GM11168 (cell line): ENCODE results near the gene MSL2.
"Not testable (repeated sequence)": the region's sequence is repeated elsewhere in the genome, so short reads cannot be mapped to it uniquely, and the experiment has no call there.

ENCODE experiments used
- in situ Hi-C: fragments of 300-500 bp; cut with MboI; formaldehyde crosslinking; loops from one replicate; pipeline ENCODE4 v1.12.0; 2022; ENCODE audit warnings: low sequenced_read_pairs; ENCODE audit not compliant: unreplicated experiment

MSL2 gene, protein sequence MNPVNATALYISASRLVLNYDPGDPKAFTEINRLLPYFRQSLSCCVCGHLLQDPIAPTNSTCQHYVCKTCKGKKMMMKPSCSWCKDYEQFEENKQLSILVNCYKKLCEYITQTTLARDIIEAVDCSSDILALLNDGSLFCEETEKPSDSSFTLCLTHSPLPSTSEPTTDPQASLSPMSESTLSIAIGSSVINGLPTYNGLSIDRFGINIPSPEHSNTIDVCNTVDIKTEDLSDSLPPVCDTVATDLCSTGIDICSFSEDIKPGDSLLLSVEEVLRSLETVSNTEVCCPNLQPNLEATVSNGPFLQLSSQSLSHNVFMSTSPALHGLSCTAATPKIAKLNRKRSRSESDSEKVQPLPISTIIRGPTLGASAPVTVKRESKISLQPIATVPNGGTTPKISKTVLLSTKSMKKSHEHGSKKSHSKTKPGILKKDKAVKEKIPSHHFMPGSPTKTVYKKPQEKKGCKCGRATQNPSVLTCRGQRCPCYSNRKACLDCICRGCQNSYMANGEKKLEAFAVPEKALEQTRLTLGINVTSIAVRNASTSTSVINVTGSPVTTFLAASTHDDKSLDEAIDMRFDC

DNA sequence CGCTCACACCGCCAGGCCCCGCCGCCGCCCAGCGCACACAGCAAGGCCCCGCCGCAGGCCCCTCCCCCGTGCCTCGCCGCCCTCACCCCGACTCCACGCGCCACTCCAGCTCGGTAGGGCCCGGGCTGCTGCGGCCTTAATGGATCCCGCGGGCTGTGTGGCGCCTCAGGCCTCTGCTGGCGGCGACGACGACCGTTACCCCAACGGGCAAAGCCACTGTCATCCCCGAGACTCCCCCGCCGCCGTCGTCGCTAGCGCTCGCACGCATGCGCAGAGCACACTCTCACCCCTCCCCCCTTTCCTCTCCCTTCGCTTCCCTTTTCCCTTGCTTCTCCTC is at the start of gene MSL2:
MSL2 (minus strand) TSS at position 272 of the 337 bp plus-strand sequence. CDS start 1,222 bp downstream, outside the sequence.
- in situ Hi-C loops = loop anchor here (10.0 kb wide), 1 partner anchor 101 kb away; no protein-coding TSS in a partner anchor

DNA sequence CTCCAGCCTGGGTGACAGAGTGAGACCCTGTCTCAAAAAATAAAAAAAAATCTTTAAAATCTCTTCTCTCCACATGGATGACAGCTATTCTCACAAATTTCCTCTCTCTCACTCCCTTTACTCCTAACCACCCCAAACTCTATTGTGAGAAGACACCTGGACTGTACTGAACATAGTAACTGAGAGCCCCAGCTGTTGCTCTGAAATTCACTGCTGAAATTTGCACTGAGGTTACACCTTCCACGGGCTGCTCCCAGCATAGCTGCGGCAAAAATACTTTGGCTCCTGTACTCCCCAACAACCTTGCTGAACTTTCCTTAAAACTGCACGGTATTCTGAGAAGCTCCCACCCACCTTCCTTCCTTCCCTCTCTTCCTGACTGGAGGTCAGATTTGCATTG is 49.6 kb upstream of the MSL2 start:
- in situ Hi-C loops = no loop called here

DNA sequence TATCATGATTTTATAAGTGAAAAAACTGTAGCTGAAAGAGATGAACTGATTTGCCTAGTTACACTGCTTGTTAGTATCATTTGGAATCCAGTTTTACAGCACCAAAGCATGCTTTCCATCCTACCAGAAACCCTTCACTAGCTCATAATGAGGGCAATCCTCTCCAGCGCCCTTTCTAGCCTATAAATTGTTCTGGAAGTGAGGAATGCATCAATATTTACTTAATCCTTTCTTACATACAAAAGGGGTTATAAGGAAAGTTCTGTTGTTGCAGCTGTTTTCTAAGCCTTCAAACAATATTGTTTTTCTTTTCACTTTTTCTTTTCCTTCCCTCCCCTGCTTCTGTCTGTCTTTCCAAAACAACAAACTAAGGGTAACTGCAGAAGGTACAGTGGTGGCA is 43.0 kb upstream of the MSL2 start:
- in situ Hi-C loops = no loop called here

DNA sequence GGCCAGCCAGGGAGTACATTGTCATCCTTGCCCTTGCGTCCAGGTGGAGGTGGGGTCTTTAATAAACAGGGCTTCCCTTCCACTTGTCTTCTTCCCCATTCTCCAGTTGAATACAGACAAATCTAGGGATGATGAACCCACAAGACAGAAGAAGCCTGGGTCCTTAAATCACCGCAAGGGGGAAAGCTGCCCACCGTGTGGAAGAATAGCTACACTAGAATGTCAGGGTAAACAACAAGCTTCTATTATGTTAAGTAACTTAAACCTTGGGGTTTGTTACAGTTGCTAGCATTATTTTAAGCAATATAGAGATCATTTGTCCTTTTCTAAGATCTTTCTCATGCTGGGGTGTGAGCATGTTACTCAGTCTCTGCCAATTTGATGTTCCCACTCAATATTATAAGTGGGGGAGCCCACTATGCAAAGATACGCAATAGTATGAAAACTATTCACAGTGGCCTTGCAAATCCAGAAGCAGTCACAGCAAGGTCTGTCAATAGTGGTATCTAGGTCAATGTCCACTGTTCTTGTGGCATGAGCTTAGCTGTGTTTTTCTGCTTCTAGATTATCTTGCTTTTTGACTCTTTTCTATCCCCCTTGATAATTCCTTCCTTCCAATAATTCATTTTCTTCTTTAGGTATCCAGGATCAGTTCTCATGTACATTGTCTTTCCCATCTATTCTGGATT is 42.0 kb upstream of the MSL2 start:
- in situ Hi-C loops = no loop called here

- in situ Hi-C loops = no loop called here
These were observed 41.0 kb upstream of the MSL2 start for GRCh38 chr3:136237103-136237502.

DNA sequence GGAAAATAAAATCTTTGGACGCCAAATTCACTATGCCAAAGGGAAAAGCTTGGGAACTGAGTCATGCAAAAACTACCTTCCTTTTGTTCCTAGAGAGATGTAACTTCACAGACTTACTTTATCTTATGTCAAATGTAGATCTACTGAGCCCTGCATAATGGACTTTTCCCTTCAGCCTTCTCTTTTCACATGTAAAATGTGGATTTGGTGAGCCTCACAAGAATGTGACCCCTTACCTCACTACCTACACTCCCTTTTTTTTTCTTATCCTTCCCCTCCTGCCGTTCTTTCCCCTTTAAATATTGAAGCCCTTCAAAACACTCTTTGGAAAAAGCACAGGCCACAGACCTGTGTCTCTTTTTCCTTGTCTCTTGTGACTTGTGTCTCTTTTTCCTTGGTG is 40.0 kb upstream of the MSL2 start:
- in situ Hi-C loops = no loop called here

- in situ Hi-C loops = no loop called here
These were observed 39.4 kb upstream of the MSL2 start for GRCh38 chr3:136235545-136235944.

- in situ Hi-C loops = no loop called here
These were observed 36.3 kb upstream of the MSL2 start for GRCh38 chr3:136232413-136232812.

DNA sequence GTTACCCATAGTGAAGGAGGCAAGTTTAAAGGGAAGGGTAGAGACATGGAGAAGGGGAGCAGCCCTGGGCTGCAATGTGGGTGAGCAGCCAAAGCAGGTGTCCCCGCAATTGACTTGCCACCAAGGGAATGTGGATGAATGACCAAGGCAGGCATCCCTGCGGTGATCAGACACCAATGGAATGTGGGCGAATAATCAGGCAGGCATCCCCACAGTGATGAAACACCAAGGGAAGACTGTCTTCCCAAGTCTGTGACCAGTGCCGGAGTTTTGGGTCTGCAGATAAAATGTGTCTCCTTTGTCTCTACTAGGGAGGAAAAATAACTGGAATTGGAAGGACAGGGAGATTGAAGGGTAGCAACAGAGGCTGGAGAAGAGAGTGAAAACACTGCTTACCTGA is 26.6 kb upstream of the MSL2 start:
- in situ Hi-C loops = not testable (repeated sequence)

GRCh38 chr3:136211547-136211946 is 15.4 kb upstream of the MSL2 start:
- in situ Hi-C loops = no loop called here

DNA sequence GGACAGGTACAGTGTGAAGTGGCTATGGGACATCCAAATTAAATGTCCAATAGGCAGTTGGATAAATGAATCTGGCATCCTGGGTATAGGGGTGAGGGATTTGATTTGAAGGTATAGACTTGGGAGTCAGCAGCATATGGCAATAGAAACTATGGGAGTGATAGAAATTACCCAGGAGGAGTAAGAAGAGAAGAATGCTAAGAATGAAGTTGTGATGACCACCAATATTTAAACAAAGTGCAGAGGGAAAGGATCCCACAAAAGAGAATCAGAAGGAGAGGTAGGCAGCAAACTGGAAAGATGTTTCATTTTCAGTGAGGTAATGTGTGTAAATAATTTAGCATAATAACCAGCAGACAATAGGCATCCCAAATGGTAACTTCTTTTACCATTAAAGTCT is 13.8 kb upstream of the MSL2 start:
- in situ Hi-C loops = no loop called here

GRCh38 chr3:136207489-136208115 is 11.5 kb upstream of the MSL2 start:
- in situ Hi-C loops = no loop called here

GRCh38 chr3:136199219-136199618 is 3.1 kb upstream of the MSL2 start:
- in situ Hi-C loops = loop anchor here (10.0 kb wide), 1 partner anchor 104 kb away; no protein-coding TSS in a partner anchor

DNA sequence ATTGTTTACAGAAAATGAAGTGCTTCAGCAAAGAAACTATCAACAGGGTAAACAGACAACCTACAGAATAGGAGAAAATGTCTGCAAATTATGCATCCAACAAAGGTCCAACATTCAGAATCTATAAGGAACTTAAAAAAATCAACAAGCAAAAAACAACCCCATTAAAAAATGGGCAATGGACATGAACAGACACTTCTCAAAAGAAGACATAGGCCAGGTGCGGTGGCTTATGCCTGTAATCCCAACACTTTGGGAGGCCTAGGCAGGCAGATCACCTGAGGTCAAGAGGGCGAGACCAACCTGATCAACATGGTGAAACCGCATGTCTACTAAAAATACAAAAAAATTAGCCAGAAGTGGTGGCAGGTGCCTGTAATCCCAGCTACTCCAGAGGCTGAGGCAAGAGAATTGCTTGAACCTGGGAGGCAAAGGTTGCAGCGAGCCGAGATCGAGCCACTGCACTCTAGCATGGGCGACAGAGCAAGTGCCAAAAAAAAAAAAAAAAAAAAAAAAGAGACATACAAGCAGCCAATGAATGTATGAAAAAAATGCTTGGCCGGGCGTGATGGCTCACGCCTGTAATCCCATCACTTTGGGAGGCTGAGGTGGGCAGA is 2.4 kb upstream of the MSL2 start:
- in situ Hi-C loops = loop anchor here (10.0 kb wide), 1 partner anchor 104 kb away; no protein-coding TSS in a partner anchor

- in situ Hi-C loops = loop anchor here (10.0 kb wide), 1 partner anchor 102 kb away; no protein-coding TSS in a partner anchor
These were observed 1.1 kb upstream of the MSL2 start for GRCh38 chr3:136197159-136197793.

DNA sequence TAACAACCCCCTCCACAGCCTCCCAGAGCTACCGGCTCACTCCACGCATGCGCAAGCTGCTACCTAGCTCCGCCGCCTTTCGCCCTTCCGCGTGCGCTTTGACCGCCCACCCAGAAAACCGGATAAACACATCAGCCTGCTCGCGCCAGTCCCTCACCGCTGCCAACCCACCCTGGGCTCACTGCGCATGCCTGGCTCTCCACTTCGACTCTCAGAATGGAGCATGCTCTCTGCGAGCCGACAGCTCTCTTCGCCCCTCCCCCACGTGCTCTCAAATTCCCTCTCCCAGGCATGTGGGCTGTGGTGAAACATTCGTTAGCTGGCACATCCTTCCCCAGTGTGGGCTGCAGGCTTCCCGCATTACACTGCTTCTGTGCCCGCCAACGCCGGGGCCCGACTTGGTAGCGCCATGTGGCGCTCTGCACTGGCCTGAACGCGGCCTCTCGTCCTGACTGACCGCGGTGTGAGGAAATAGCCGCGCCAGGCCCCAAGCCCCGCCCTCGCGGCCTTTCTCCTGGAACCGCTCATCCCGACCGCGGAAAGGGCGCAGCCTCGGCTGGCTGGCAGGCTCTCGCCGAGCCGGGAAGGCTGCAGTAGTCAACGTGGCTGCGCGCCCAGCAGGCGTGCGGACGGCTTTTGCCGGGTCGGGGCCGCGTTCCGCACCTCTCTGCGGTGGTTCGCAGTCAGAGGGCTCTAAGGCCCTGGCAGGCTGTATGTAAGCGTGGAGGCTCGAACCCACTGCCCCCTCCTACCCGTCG is 445 bp upstream of the MSL2 start:
- in situ Hi-C loops = loop anchor here (10.0 kb wide), 1 partner anchor 102 kb away; no protein-coding TSS in a partner anchor

GRCh38 chr3:136195258-136196063 is 674 bp downstream of the MSL2 start:
- in situ Hi-C loops = loop anchor here (10.0 kb wide), 1 partner anchor 101 kb away; no protein-coding TSS in a partner anchor
